H1 (cell line): Measurements from ENCODE around the gene AFG1L. TPM values are rescaled to one million over a fixed set of nuclear protein-coding genes. Genes with fewer than 3 reads are reported as not detected.

Source experiments
- CREB1 ChIP-seq: IDR thresholded peaks from 2 replicates; pipeline ENCODE4 v1.6.1; 2012; ENCODE audit warnings: inconsistent platforms
- NRF1 ChIP-seq: IDR thresholded peaks from 2 replicates; pipeline ENCODE4 v1.6.1; 2011; ENCODE audit warnings: mild to moderate bottlenecking, low read depth, low read length, improper control_type of control experiment
- TAF7 ChIP-seq: optimal IDR thresholded peaks from 2 replicates; pipeline ENCODE3; 2011; ENCODE audit warnings: low read depth, mild to moderate bottlenecking, inconsistent platforms, low read length, moderate library complexity, borderline replicate concordance
- TEAD4 ChIP-seq: IDR thresholded peaks from 2 replicates; pipeline ENCODE4 v1.6.1; 2012; ENCODE audit warnings: low read depth, low read length, inconsistent platforms, mixed read lengths
- polyA plus RNA-seq, 7 experiments: library from polyadenylated mRNA; depleted of rRNA in 3 of 7; stranded (reverse) in 5 of 7; unstranded in 2 of 7; fragments of >200 nt in 5 of 7; fragments of 200-250 nt in 2 of 7; gene quantifications; 1 replicate in 5 of 7; 2 replicates in 1 of 7; 4 replicates in 1 of 7; pipeline versions ENCODE4 v1.2.1 to v1.2.3, GENCODE V29; 2011 to 2013; ENCODE audit warnings: missing spikeins in 2 of 7, mixed read lengths in 2 of 7
- total RNA-seq: library from RNA; stranded (reverse); fragmentation: NEBNext Ultra II Directional; extraction: Animal tissue kit (Norgen Biotek cat#: 25700); gene quantifications from 2 replicates; pipeline ENCODE4 v1.2.1, GENCODE V29; 2021
- TF ChIP-seq, protein P1 (sequence below): IDR thresholded peaks from 2 replicates; pipeline ENCODE4 v1.6.1; 2012; ENCODE audit warnings: inconsistent platforms

Gene AFG1L
- total and polyA plus RNA-seq, 2 of the 8 experiments (the other 6 are each of a cell fraction or from before 2014, with no cell fraction given): 0.98 to 5.7 TPM

DNA sequence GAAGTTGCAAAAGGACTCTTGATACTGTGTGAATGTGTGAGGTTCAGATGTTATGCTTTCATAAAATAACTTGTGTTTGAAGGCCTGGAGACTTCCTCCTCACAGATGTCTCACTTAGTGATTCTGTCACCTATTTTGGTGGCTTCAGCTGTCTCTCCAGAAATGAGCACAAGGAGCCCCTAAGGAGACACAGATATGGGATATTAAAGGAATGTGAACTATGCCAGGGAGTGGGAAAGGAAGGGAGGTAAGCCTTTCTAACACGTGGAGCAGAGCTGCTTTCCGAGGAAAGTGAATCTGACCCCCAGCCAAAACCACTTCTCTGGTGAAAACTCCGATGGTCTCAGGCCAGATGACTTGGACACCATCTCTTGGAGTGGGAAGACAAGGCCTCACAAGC, 255.4 kb downstream of the AFG1L start (continued):
- TF ChIP-seq, protein P1, sequence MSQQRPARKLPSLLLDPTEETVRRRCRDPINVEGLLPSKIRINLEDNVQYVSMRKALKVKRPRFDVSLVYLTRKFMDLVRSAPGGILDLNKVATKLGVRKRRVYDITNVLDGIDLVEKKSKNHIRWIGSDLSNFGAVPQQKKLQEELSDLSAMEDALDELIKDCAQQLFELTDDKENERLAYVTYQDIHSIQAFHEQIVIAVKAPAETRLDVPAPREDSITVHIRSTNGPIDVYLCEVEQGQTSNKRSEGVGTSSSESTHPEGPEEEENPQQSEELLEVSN: no peak
- TF ChIP-seq NRF1 (no peak), TAF7 (no peak), CREB1 (no peak), TEAD4 (no peak)
